Adipose tissue (tissue), 3 donors: ENCODE measurements around the gene SETDB2. TPM values are rescaled to one million over a fixed set of nuclear protein-coding genes. Genes with fewer than 3 reads are reported as not detected.
"Not testable (repeated sequence)": the region's sequence is repeated elsewhere in the genome, so short reads cannot be mapped to it uniquely, and the experiment has no call there.

Source experiments
- H3K27ac ChIP-seq: one replicate; pipeline ENCODE4 v1.5.1; 2013; ENCODE audit warnings: low read depth, low read length
- WGBS, 3 donors: extraction: QIAGEN DNeasy Blood & Tissue Kit; methylation state at CpG; one replicate each; pipeline ENCODE4 v1.1.7; 2013; 5-methylcytosine and 5-hydroxymethylcytosine counted together
- polyA plus RNA-seq, 3 donors: library from polyadenylated mRNA; stranded (reverse); fragments of 200-250 nt; gene quantifications; one replicate each; pipeline ENCODE4 v1.2.3, GENCODE V29; 2013
- donor health status: healthy with polysubstance abuse.
- donor health status: Bipolar disorder and iron deficiency.
- donor health status: healthy.

The SETDB2 gene
- polyA plus RNA-seq, 3 donors = 1.8 to 4.7 (median 2.5) TPM

DNA sequence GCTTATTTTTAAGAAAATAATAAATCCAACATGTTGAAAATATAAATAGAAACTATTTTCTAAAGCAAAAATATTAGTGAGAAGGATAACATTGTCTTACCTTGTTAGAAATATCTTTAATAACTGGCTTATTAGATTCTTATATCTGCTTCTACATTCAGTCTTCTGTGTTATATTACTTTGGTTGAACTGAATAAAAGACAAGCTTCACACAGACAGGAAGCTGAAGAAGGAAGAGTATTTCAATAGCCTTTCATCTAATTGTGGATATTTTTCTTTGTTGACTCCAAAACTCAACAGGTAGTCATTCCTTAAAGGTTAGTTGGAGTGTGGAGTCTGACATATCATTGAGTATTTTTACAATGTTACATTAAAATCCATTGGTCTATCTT, 10.9 kb downstream of the SETDB2 start:
- H3K27ac ChIP-seq = no peak overlapping the region

DNA sequence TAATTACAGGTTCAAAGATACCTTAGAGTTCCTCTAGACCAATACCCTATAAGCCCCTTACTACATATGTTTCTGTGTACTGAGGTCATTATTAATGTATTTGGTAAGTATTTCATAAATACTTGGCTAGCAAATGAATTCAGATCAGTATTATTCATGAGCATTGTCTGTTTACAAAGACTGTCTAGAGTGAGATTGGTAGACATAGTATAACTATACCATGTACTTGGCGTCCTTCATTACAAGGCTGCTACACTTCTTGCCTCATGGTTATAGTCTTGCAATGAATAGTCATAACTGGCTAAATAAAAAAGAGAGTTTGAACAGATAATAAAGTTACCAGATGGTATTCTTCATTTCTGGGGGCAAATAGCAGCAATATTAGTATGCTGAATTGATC, 12.1 kb downstream of the SETDB2 start:
- 93 to 97% (median 97%) methylated on average over 1 of the region's 1 CpG for WGBS, 3 donors
- H3K27ac ChIP-seq = no peak overlapping the region

DNA sequence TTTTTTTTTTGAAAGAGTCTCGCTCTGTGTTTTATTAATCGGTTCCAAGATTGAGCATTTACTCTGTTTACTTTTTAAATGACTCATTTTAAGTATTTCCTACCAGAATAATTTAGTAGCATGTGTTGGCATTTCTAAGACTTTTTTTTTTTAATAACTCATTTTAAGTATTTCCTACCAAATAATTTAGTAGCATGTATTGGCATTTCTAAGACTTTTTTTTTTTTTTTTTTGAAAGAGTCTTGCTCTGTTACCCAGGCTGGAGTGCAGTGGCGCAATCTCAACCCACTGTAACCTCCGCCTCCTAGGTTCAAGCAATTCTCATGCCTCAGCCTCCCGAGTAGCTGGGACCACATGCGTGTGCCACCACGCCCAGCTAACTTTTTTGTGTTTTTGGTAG, 13.1 kb downstream of the SETDB2 start:
- 71 to 88% (median 82%) methylated on average over 7 of the region's 7 CpGs for WGBS, 3 donors
- H3K27ac ChIP-seq = no peak overlapping the region

DNA sequence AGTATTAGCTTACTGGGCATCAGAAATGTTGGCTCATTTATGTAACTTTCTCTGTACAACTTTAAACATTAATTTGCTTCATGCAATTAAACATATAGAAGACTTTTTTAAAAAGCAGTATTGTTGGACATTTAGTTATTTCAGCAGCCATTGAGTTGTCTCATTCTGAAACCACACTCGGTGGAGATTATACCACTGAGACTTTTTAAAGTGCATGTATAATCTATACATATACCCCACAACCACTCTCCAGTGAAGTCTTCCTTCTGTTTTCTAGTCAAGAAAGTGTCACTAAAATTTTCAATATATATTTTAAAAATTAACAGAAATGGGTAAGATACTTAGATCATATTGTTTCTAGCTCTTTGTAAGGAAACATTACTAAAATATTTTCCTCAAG, 15.5 kb downstream of the SETDB2 start:
- WGBS, 3 donors = 88 to 96% (median 93%) methylated on average over 1 of the region's 1 CpG

DNA sequence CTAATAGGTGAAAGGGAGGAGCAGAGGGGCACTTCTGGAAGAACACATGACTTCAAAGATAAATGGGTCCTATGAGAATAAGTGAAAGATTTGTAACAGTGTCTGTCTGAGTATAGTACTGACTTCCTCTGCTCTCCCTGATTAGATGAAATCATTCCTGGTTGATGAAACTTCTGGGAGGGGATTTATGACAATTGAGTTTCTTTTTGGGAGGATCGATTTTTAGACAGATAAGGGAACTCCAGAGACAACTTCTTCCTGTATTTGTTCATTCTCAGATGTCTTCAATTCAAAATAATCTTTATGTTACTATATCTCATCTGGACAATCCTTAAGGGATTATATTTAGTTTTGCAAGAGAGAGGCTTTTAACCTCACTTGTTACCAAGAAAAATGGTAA, 20.0 kb downstream of the SETDB2 start:
- no peak overlapping the region for H3K27ac ChIP-seq
- WGBS, 3 donors = 66 to 97% (median 82%) methylated on average over 1 of the region's 1 CpG

More for the DNA sequence above, 15.5 kb downstream of the SETDB2 start:
- no peak overlapping the region for H3K27ac ChIP-seq

DNA sequence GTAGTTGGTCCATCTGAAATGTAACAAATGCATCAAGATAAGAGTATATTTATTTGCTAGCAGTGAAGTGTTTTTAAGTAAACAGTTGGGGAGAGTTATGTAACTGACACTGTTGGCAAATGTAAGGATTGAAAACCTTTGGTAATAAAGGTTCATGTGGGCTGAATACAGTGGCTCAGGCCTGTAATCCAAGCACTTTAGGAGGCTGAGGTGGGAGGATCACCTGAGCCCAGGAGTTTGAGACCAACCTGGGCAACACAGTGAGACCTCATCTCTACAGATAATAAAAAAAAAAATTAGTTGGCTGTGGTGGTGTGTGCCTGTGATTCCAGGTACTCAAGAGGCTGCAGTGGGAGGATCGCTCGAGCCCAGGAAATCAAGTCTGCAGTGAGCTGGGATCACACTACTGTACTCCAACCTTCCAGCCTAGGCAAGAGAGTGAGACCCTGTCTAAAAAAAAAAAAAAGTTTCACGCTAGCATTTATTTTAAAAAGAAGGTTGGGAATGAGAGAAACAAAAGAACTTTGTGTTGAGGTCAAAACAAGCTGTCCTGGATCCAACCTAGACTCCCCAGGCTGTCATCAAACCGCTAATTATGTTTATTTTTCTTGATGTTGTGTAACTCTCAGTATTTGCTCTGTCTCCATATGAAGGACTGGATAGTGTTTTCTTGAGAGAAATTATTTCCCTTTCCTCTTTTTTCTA, 20.7 kb downstream of the SETDB2 start:
- 53 to 94% (median 81%) methylated on average over 4 of the region's 4 CpGs for WGBS, 3 donors
- no peak overlapping the region for H3K27ac ChIP-seq

DNA sequence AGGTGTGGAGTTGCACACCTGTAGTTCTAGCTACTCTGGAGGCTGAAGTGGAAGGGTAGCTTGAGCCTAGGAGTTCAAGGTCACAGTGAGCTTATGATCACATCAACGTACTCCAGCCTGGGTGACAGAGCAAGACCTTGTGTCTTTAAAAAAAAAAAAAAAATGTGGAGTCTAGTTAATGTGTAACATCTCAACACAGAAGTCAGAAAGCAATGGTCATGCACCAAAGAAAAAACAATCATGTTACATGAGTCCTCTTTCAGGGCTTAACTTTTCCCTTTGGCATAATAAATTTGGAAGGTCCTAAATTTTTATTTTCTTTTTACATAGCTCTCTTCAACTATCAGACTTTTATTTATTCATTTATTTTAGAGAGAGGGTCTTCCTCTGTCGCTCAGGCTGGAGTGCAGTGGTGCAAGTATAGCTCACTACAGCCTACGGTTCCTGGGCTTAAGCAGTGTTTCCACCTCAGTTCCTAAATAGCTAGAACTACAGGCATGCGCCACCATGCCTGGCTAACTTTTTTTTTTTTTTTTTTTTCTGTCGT, 22.3 kb downstream of the SETDB2 start:
- no peak overlapping the region for H3K27ac ChIP-seq
- 39 to 95% (median 82%) methylated on average over 5 of the region's 5 CpGs for WGBS, 3 donors

DNA sequence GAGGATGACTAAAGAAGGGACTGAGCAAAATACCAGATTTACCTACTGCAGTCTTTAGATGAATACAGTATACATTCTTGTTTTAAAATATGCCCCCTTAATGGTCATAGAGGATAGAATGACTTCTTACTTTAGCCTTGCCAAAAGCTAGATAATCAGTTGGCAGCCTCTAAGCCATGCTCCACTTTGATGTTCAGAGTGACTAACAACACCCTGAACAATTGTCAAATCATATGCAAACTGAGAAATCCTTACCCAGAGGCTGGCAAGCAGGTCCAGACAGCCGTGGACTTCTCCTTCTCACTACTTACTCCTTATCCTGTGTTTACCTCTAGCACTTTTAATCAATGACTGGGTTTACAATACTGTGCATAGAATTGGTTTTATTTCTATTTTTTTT, 28.1 kb downstream of the SETDB2 start:
- 33 to 70% (median 54%) methylated on average over 1 of the region's 1 CpG for whole genome bisulfite sequencing, 3 donors
- H3K27ac ChIP-seq = no peak overlapping the region

DNA sequence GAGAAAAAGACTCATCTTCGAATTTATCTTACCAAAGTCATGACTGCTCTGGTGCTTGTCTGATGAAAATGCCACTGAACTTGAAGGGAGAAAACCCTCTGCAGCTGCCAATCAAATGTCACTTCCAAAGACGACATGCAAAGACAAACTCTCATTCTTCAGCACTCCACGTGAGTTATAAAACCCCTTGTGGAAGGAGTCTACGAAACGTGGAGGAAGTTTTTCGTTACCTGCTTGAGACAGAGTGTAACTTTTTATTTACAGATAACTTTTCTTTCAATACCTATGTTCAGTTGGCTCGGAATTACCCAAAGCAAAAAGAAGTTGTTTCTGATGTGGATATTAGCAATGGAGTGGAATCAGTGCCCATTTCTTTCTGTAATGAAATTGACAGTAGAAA, 32.5 kb downstream of the SETDB2 start:
- H3K27ac ChIP-seq = no peak overlapping the region
- WGBS, 3 donors = 94% methylated on average over 7 of the region's 7 CpGs

DNA sequence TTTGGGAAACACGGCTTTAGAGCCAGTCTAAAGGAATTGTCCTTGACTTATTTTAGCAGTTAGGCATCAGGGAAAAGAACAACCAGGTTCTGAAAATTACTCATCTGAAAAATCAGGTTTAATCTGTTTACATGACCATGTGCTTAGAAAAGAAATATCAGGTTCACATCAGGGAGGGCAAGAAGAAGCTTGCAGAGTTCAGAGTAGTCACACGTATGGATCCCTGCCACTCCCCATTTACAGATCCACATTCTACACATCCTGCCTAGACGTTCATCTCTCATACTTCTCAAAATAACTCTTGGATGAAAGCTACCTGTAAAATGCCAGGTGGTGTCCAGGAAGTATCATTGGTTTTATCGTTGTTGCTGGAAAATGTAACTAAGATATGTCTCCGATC, 37.7 kb downstream of the SETDB2 start:
- WGBS, 3 donors = 78 to 80% (median 78%) methylated on average over 5 of the region's 5 CpGs
- no peak overlapping the region for H3K27ac ChIP-seq

DNA sequence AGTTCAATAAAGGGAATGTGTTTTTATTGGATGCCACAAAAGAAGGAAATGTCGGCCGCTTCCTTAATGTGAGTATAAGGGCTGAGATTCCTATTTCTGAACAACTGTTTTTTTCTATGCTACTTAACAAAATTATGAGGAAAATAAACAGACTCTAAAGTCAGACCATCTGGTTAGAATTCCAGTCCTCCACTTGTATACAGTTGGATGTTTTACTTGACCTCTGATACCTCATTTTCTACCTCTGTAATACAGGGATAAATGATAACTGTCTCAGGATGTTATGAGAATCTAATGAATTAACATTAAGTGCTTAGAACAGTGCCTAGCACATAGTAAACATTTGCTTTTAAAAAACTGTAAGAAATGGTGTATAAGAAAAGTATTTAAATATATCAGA, 44.5 kb downstream of the SETDB2 start:
- WGBS, 3 donors = 92 to 96% (median 94%) methylated on average over 2 of the region's 2 CpGs
- no peak overlapping the region for H3K27ac ChIP-seq

DNA sequence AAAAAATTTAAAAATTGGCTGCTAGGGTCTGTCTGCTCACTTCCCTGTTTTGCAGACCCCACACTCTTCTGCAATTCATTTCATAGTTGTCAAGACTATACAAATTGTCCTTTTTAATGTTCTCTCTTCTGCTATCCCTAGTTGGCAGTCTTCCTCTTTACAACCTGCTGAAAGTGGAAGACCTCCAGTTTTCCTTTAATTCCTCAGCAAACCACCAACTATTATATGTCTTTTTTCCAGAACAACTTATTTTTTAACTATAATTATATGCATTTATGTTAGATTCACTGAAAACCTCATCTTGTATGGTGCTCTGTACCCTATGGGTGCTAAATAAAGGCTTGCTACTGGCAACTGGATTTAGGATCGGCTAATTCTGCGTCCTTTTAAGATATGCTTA, 50.6 kb downstream of the SETDB2 start:
- WGBS, 3 donors = 39 to 65% (median 44%) methylated on average over 2 of the region's 2 CpGs
- no peak overlapping the region for H3K27ac ChIP-seq

DNA sequence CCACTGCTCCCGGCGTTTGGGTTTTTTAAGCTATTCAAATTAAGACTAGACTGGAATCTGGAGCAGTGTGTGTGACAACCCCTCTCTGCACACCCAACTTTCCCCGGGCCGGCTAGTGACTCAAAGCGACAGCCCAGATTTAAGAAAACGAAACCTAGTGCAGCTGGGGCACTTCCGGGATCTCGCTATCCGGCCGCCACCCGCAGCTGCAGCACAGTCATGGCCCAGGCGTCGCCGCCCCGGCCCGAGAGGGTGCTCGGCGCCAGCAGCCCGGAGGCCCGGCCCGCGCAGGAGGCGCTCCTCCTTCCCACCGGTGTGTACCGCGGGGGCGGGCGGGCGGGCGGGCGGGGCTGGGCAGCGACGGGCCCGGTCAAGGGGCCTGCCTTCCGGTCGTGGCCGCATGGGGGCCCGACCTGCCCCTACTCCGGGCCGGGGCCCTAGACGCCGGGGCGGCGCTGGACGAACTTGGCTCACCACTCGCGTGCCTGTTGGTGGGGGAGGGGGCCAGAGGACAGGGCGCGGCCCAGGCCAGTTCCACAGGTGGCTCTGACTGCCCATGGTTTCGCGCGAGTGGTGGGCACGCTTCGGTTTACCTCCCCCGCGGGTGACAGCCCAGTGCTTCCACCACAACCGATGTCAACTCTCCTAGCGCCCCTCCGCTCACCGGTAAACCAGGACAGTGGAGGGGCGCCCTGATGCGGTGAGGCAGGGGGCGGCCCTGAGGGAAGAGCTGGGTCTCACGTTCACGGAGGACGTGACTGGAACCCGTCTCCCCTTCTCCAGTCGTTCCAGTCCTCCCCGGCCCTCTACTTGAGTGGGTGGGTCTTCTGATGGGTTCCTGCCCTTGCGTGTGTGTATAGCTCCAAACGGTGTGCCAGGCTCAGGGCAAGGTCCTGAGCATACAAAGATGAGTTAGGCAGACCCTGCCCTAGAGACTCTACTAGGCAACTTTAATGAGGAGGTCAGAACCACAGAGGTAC, 52.0 kb downstream of the SETDB2 start, which contains the start of gene PHF11:
PHF11 (plus strand) TSS at position 171 of the 980 bp plus-strand sequence; CDS start at position 220, 49 bp downstream.
- peak within 1 kb of the TSS; percentile 51 for H3K27ac ChIP-seq
- 2 to 5% (median 4%) methylated on average over 59 to 71 of the region's 71 CpGs for WGBS, 3 donors

DNA sequence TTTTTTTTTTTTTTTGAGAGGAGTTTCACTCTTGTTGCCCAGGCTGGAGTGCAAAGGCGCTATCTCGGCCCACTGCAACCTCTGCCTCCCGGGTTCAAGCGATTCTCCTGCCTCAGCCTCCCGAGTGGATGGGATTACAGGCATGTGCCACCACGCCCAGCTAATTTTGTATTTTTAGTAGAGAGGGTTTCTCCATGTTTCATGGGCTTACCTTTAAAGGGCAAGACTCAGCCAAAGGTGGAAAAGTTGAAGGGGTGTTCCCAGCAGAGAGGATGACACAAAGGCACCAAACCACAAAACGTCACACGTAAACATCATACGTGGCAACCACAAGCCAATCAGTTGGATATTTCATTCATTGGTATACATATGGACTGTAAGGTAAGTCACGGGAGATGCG, 52.8 kb downstream of the SETDB2 start:
- 74 to 75% (median 75%) methylated on average over 11 of the region's 11 CpGs for WGBS, 3 donors

DNA sequence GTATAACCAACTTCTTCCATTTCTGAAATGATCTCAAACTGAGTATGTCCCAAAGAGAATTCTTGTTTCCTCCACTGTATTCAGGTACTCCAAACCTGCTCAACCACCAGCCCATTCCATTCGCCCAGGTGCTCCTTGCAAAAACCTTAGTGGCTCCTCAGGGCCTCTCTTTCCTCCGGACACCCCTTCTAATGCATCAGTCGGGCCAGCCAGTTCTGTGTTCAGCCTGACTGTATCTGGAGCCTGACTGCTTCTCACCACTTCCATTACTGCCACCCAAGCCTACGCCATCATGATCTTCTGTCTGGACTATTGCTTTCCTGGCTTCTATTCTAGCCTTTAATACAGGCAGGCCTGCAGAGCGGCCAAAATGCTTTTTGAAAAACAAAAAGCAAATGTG, 53.2 kb downstream of the SETDB2 start:
- 83 to 88% (median 84%) methylated on average over 5 of the region's 5 CpGs for WGBS, 3 donors
- H3K27ac ChIP-seq = no peak overlapping the region

More for the DNA sequence above, 52.8 kb downstream of the SETDB2 start:
- H3K27ac ChIP-seq = not testable (repeated sequence)

DNA sequence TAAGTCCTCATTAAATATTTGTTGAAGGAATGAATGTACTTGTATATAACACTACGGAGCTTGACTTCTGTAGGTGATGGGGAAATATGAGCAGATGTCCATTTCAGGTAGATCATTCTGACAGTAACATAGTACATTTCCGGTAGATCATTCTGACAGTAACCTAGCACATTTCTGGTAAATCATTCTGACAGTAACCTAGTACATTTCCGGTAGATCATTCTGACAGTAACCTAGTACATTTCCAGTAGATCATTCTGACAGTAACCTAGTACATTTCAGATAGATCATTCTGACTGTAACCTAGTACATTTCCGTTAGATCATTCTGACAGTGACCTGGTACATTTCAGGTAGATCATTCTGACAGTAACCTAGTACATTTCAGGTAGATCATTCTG, 54.1 kb downstream of the SETDB2 start:
- 75 to 86% (median 80%) methylated on average over 4 of the region's 4 CpGs for WGBS, 3 donors
- H3K27ac ChIP-seq = no peak overlapping the region

DNA sequence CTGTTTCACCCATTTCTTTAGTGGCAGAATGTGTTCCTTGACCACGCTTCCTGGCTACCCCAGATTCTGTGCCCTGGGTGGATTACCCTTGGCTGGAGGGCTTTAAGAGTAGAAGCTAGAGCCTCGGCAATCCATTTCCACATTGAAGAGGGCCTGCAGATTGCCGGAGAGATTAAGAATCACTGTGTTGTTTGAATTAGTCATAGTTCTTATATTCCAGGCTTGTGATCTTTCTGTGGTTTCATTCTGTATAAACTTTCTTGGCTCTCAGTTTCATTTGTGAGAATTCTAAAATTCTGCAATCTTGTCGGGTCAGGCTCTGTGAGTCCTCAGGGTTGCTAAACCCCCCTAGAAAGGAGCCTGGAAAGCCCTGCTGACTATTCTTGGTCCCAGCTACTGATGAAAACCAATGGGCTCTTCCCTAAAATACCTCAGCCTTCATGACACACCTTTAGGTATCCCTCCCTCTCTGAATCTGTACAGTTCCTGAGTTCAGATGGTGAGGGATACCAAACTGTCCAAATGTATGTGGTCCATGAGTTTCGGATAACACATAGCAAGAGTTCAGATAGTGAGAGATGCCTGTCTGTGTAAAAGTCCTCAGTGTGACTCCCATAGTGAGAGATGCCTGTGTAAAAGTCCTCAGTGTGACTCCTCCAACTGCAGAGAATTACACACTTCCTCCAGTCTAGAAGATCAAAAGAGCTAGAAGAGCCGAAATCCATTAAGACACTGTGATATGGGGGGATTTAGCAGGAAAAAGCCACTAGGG, 56.0 kb downstream of the SETDB2 start:
- 73 to 87% (median 84%) methylated on average over 6 of the region's 6 CpGs for WGBS, 3 donors
- no peak overlapping the region for H3K27ac ChIP-seq

DNA sequence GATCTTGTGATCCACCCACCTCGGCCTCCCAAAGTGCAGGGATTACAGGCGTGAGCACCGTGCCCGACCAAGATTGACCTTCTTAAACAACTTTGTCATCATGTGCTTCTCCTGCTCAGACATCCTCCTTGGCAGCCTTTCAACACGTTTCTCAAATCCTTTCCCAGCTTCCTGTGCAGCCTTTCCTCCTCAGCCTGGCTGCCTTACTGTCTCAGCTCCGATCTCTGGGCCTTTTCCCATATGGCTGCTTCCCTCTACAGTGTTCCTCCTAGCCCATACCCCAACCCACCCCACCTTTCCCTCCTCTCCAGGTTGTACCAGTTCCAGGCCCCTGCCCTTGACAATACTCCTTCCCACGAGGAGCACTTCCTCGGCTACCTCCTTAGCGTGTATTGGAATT, 58.9 kb downstream of the SETDB2 start:
- 36 to 72% (median 37%) methylated on average over 9 of the region's 9 CpGs for WGBS, 3 donors
- no peak overlapping the region for H3K27ac ChIP-seq
